Stimulated activated effector memory CD8-positive, alpha-beta T cell treated with anti-CD3 and anti-CD28 coated beads, Interleukin-12 subunit alpha, Interleukin-12 subunit beta, amount 100 ng/mL, for 72 hours (primary cell): ENCODE results near the gene EFHC2.
"Not testable (repeated sequence)": the region's sequence is repeated elsewhere in the genome, so short reads cannot be mapped to it uniquely, and the experiment has no call there.

Source experiments
- ATAC-seq: fragments of 150-1000 bp; cut with Tn5 transposase; 2 replicates; pipeline ENCODE4 v1.10.0; 2021
- DNase-seq, 2 donors: peaks; one replicate each; pipeline ENCODE4 v3.0.0; 2021 to 2022; ENCODE audit warnings: low spot score in 2 of 2
- H3K27ac Mint-ChIP-seq: one replicate; pipeline ENCODE4 v1.8.0; 2022; ENCODE audit warnings: mild to moderate bottlenecking, mixed read lengths
- H3K36me3 Mint-ChIP-seq: one replicate; pipeline ENCODE4 v1.8.0; 2022; ENCODE audit warnings: mild to moderate bottlenecking, mixed read lengths
- H3K4me1 Mint-ChIP-seq: one replicate; pipeline ENCODE4 v1.8.0; 2022; ENCODE audit warnings: mixed read lengths
- H3K4me3 Mint-ChIP-seq: one replicate; pipeline ENCODE4 v1.8.0; 2022; ENCODE audit warnings: mild to moderate bottlenecking, mixed read lengths
- H3K9me3 Mint-ChIP-seq: one replicate; pipeline ENCODE4 v1.8.0; 2022; ENCODE audit warnings: mixed read lengths

EFHC2 gene

DNA sequence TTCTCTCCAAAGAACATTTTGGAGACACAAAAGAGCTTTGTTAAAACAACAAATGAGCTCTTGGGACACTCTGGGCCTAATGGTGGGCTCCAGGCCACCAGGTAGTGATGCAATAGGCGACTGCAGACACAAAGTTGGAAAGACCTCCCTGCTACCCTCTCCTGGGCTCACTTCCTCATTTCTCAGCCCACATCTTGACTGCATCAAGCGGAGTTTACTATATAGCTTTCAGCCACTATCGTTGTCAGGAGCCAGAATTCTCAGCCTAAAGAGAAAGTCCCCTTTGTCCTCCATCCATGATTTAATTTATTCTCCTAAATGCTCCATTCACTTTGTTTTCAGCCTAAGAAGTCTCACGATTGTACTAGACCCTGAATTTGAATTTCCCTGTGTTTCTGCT, 114.9 kb downstream of the EFHC2 start:
- Mint-ChIP-seq H3K36me3 (no peaks in the 10 kb centered on the region), H3K9me3 (no peaks in the 10 kb centered on the region), H3K4me1 (no peaks in the 10 kb centered on the region), H3K4me3 (no peak overlapping the region), H3K27ac (no peak overlapping the region)
- no peak for DNase-seq
- ATAC-seq = no peak

DNA sequence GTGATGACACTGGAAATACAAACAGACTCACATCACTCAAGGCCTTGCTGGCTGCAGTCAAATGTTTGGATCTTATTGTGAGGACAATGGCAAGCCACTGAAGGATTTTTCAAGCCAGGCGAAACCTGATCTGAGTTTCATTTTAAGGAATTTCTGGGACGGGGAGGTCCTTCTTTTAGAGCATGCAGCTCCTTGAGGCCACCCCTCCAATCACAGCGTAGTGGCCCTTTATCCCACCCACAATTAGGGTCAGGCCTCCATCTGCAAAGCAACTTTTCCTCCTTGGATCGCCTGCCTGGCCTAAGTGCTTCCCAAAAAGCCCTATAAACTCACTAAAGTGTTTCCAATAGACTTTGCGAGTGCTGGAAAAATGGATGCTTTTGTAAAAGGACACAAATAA, 115.5 kb downstream of the EFHC2 start:
- DNase-seq (no peak), ATAC-seq (no peak)
- Mint-ChIP-seq H3K4me3 (no peak overlapping the region), H3K36me3 (no peaks in the 10 kb centered on the region), H3K27ac (no peak overlapping the region), H3K4me1 (no peaks in the 10 kb centered on the region), H3K9me3 (no peaks in the 10 kb centered on the region)

DNA sequence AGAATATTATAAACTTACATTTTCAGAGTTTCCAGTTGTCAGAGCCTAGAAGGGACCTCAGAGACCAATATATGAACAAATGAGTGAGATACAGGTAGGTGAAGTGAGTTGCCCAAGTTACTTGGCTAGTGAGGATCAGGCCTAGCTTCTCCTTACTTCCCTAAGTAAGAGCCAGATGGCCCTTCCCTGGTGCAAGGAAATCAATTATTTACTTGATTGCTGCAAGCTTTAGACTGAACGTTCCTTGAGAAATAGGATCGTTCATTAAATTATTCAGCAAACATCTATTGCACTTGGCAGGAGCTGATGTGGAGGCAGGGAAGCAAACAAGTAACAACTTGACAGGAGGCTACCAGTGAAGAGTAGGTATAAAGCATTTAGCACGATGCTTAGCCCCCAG, 117.8 kb downstream of the EFHC2 start:
- no peaks in the 10 kb centered on the region for H3K4me1 Mint-ChIP-seq
- no peaks in the 10 kb centered on the region for H3K36me3 Mint-ChIP-seq
- no peak for ATAC-seq
- H3K4me3 Mint-ChIP-seq = no peak overlapping the region
- no peak for DNase-seq
- no peaks in the 10 kb centered on the region for H3K9me3 Mint-ChIP-seq
- H3K27ac Mint-ChIP-seq = no peak overlapping the region

DNA sequence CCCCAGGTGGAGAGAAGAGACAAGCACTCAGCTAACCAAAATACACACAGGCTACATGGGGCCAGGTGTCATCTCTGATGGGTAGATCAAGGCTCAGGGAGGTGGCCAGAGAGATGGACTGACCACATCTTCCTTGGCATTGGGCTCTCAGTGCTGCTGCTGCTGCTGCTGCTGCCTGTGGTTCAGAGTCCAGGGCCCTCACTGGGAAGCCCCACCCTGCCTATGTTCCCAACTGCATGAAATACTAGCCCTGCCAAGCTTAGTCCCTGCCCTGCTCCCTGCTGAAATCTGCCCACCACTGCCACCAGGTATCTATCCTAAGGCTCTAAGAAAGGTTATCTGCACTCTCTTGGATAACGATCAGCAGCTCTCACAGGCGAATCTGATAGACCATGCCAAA, 118.7 kb downstream of the EFHC2 start:
- no peaks in the 10 kb centered on the region for H3K36me3 Mint-ChIP-seq
- ATAC-seq = no peak

DNA sequence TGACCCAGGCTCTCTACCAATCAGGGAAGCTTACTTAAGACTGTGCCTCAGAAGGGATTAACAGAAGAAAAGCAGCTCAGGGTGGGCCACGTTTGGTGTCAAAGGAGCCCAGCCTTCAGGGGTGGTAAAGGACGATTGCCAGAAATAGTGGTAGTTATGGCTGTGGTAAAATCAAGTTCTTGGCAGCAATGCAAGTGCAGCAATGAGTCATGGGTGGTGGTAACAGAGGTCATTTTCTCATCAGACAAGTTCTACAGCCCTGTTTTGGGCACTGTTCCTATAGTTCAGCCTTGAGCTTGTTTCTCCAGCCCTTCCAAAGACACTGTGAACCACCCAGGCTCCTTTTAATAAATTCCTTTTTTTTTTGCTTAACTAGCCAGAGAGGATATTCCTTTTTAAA, 120.3 kb downstream of the EFHC2 start:
- H3K27ac Mint-ChIP-seq = no peak overlapping the region
- H3K4me1 Mint-ChIP-seq = no peaks in the 10 kb centered on the region
- ATAC-seq = no peak
- no peak overlapping the region for H3K4me3 Mint-ChIP-seq
- no peaks in the 10 kb centered on the region for H3K36me3 Mint-ChIP-seq
- no peak for DNase-seq
- no peaks in the 10 kb centered on the region for H3K9me3 Mint-ChIP-seq

More for the DNA sequence above, 118.7 kb downstream of the EFHC2 start:
- no peak overlapping the region for H3K4me3 Mint-ChIP-seq
- no peaks in the 10 kb centered on the region for H3K4me1 Mint-ChIP-seq
- H3K27ac Mint-ChIP-seq = no peak overlapping the region
- no peak for DNase-seq
- no peaks in the 10 kb centered on the region for H3K9me3 Mint-ChIP-seq

DNA sequence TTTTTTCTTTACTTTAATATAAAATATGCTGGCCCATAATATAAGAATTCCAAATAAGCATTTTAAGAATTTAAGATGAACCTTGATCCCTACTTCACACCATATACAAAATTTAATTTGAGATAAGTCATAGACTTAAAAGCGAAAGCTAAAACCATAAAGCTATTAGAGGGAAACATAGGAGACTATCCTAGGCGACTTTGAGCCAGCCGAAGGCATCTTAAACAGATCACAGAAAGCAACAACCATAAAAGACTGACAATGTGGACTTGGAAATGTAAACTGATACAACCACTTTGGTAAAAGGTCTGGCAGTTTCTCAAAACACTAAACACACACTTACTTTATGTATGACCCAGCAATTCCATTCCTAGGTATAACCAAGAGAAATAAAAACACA, 125.0 kb downstream of the EFHC2 start:
- no peaks in the 10 kb centered on the region for H3K4me1 Mint-ChIP-seq
- H3K4me3 Mint-ChIP-seq = no peak overlapping the region
- no peak for DNase-seq
- H3K36me3 Mint-ChIP-seq = no peaks in the 10 kb centered on the region
- ATAC-seq = no peak
- H3K27ac Mint-ChIP-seq = no peak overlapping the region
- H3K9me3 Mint-ChIP-seq = no peaks in the 10 kb centered on the region

DNA sequence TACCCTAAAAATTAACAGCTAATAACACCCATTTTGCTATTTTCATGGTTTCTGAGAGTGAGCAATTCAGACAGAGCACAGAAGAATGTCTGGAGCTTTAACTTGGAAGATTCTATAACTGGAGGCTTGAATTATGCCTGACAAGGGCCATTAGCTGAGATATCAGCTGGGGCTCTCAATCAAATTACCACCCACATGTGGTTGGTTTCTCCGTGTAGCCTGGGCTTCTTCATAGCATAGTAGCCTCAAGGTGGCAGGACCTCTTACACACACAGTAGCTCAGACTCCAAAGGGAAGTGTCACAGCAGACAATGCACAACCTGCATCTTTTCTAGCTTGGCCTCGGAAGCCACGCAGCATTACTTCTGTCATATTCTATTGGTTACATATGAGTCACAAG, 127.3 kb downstream of the EFHC2 start:
- no peak for DNase-seq
- no peak for ATAC-seq
- H3K27ac Mint-ChIP-seq = no peak overlapping the region
- H3K9me3 Mint-ChIP-seq = no peaks in the 10 kb centered on the region
- no peaks in the 10 kb centered on the region for H3K36me3 Mint-ChIP-seq
- H3K4me3 Mint-ChIP-seq = no peak overlapping the region
- no peaks in the 10 kb centered on the region for H3K4me1 Mint-ChIP-seq

DNA sequence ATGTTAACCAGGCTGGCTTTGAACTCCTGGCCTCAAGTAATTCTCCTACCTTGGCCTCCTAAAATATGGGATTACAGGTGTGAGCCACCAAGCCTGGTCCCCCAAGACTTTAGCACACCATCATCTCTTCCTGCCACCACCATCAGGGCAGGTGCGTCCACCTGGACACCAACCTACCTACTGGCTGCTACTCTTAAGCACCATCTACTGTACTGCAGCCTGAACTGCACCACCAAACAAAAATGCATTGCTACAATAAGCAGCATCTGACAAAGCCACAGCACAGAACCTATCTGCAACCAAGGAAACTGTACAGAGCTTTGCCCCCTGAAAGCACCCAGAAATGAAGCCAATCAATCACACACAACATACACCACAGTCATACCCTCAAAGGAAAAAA, 139.7 kb downstream of the EFHC2 start:
- ATAC-seq = no peak
- Mint-ChIP-seq H3K4me3 (no peak overlapping the region), H3K36me3 (no peaks in the 10 kb centered on the region), H3K27ac (no peak overlapping the region), H3K4me1 (no peaks in the 10 kb centered on the region), H3K9me3 (no peaks in the 10 kb centered on the region)
- DNase-seq = no peak

DNA sequence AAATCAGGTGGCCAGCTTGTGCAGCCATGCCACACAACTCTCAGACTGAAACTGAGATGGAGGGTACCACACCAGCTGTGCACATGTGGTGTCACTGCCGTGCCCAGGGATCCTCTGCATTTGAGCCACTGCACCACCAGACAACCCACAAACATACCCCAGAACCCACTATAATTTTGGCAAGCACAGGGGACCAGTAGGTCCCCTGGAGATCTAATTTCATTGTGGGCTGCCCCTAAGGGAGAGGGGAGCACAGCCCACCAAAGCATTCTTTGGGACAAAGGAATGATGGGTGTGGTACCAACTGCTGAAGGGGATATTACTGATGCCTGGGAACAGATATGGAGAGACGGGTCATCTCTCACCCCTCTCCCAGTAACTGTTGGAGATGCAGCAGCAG, 140.9 kb downstream of the EFHC2 start:
- Mint-ChIP-seq H3K9me3 (no peaks in the 10 kb centered on the region), H3K27ac (no peak overlapping the region), H3K4me1 (no peaks in the 10 kb centered on the region), H3K4me3 (no peak overlapping the region), H3K36me3 (no peaks in the 10 kb centered on the region)
- no peak for DNase-seq
- no peak for ATAC-seq

DNA sequence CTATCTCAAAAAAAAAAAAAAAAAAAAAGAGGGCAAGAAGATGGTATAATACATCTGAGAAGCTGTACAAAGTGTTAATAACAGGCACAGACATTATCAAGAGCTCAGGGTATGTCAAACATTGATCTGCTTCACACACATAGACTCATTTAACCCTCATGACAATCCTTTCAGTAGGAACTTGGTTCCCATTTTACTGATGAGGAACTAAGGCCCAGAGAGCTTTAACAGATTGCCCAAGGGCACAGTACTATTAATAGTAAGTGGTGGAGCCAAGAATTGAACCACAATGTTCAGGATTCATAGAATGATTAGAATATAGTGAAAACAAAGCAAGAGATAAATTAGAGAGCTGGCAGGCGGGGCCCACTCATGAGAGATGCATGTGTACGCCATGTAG, 154.4 kb downstream of the EFHC2 start:
- ATAC-seq (no peak), DNase-seq (no peak)
- Mint-ChIP-seq H3K4me3 (no peak overlapping the region), H3K9me3 (no peaks in the 10 kb centered on the region), H3K27ac (no peak overlapping the region), H3K36me3 (no peaks in the 10 kb centered on the region), H3K4me1 (no peaks in the 10 kb centered on the region)

DNA sequence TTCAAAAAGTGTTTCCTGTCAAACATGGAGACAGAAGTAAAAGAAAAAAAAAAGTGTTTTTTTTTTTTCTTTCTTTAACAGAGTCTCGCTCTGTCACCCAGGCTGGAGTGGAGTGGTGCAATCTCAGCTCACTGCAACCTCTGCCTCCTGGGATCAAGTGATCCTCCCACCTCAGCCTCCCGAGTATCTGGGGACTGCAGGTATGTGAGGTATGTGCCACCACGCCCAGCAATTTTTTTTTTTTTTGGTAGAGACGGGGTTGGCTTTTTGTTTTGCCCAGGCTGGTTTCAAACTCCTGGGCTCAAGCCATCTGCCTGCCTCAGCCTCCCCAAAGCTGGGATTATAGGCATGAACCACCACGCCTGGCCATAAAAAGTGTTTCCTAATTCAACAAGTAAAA, 155.6 kb downstream of the EFHC2 start:
- H3K9me3 Mint-ChIP-seq, H3K4me3 Mint-ChIP-seq, H3K36me3 Mint-ChIP-seq, H3K4me1 Mint-ChIP-seq, H3K27ac Mint-ChIP-seq, ATAC-seq, DNase-seq: not testable (repeated sequence)

DNA sequence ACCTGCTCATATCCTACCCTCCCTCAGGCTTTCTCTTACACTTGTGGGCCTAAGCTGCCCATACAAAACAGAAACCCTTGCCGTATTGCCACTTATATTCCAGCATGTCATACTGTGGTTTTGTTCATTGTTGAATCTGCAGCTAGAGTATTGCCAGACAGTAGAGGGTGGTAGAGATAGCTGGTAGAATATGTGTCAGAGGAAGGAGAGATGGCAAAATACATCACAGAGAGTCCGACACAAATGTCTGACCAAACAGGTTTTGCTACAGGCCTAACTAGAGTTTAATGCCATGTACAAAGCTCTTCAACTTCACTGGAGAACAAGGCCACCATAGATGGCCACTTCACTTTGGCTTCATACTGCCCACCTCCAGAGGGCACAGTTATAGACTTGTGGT, 160.1 kb downstream of the EFHC2 start:
- H3K4me1 Mint-ChIP-seq = no peaks in the 10 kb centered on the region
- H3K27ac Mint-ChIP-seq = no peak overlapping the region
- ATAC-seq (no peak), DNase-seq (no peak)
- no peak overlapping the region for H3K4me3 Mint-ChIP-seq
- no peaks in the 10 kb centered on the region for H3K9me3 Mint-ChIP-seq
- no peaks in the 10 kb centered on the region for H3K36me3 Mint-ChIP-seq

DNA sequence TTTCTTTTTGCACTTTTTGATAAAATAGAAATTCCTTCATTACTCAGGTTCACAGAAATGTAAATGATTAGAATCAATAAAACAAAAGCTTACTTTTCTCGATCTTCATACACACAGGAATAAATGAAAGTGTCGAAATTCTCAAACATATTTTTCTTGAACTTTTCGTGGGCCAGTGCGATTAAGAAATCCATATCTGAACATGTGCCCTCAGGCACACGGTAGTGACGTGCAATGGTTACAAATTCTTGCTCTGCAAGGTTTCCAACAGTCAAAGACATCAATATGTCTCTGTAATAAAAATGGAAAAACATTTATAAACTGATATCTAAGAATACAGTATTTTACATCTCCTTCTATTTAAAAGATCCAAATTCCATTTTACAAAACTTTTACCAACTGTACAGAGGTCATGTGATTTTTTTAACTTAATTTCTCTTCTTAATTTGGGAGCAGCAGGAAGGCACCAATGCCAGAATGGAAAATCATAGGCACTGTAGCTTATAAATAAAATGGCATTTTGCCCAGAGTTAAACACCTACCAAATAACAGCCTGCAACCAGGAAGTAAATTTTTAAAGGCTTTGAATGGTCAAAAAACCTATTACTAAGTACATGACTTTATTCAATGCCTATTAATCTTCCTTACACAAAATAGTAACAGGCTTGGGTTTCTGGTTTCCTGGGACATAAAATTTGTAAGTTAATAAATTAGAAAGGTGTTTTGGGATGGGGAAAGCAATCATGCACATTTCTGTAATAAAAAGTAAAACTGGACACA, 165.0 kb downstream of the EFHC2 start:
- Mint-ChIP-seq H3K27ac (no peak overlapping the region), H3K36me3 (no peaks in the 10 kb centered on the region)
- no peak for ATAC-seq

DNA sequence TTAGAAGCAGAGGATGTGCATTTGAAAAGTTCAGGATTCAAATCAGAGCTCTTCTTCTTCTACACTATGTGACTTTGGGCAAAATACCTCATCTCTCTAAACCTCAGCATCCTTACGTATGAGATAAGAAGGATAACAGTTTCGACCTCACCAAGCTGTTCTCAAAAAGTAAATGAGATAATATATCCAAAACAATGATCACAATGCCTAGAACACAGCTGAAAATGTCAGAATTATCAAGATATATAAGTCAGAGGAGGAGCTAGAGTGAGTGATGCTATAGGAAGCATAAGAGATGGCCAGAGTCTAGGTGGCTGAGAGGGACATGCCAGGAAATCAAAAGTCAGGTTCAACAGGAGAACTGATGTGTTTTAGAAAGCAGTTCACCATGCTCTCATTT, 168.0 kb downstream of the EFHC2 start:
- peaks cover 6% of the 10 kb centered on the region for H3K9me3 Mint-ChIP-seq

More for the DNA sequence above, 165.0 kb downstream of the EFHC2 start:
- H3K4me3 Mint-ChIP-seq = no peak overlapping the region
- H3K4me1 Mint-ChIP-seq = no peaks in the 10 kb centered on the region
- H3K9me3 Mint-ChIP-seq = peaks cover 6% of the 10 kb centered on the region
- DNase-seq = no peak

DNA sequence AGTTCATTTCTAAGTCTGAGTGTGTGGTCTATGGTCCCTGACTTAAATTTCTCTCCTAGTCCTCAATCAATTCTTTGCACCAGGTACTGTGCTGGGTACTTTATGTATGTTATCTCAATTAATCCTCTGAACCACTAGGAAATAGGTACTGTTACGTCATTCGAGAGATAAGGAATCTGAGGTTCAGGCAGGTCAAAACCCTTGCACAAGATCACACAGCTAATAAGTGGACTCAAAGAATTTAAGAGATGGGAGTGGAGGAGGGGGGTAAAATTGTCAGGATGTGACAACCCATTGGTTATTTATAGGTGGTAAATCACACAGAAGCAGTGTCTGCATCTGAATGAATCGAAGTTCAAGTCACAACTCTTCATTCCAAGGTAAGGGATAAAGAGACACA, 169.4 kb downstream of the EFHC2 start:
- ATAC-seq (no peak), DNase-seq (no peak)
- no peak overlapping the region for H3K27ac Mint-ChIP-seq
- H3K4me1 Mint-ChIP-seq = no peaks in the 10 kb centered on the region
- H3K36me3 Mint-ChIP-seq = no peaks in the 10 kb centered on the region
- no peak overlapping the region for H3K4me3 Mint-ChIP-seq
- peaks cover 6% of the 10 kb centered on the region for H3K9me3 Mint-ChIP-seq

More for the DNA sequence above, 168.0 kb downstream of the EFHC2 start:
- no peaks in the 10 kb centered on the region for H3K4me1 Mint-ChIP-seq
- no peaks in the 10 kb centered on the region for H3K36me3 Mint-ChIP-seq
- no peak for ATAC-seq
- H3K27ac Mint-ChIP-seq = no peak overlapping the region
- H3K4me3 Mint-ChIP-seq = no peak overlapping the region
- DNase-seq = no peak

DNA sequence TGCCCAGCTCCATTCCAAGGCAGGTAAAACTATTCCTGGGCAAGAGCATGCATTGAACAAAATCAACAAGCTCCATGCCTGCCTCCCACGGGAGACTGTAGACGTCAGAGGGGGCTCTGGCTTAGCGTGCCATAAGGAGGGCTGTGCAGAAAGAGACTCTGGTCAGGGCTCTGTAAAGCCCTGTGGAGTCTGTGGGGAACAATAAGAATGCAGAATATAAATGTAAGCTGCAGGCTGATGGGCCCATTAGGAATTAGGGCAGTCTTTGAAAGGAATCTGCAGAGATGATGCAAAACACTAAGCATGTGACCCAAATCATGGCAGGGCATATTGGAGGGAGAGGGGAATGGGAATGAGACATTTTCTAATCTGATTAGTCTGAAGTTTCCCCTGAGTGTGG, 170.3 kb downstream of the EFHC2 start:
- H3K36me3 Mint-ChIP-seq = no peaks in the 10 kb centered on the region
- no peak overlapping the region for H3K27ac Mint-ChIP-seq
- H3K9me3 Mint-ChIP-seq = peaks cover 6% of the 10 kb centered on the region
- no peak overlapping the region for H3K4me3 Mint-ChIP-seq
- ATAC-seq = no peak
- no peaks in the 10 kb centered on the region for H3K4me1 Mint-ChIP-seq
- no peak for DNase-seq

DNA sequence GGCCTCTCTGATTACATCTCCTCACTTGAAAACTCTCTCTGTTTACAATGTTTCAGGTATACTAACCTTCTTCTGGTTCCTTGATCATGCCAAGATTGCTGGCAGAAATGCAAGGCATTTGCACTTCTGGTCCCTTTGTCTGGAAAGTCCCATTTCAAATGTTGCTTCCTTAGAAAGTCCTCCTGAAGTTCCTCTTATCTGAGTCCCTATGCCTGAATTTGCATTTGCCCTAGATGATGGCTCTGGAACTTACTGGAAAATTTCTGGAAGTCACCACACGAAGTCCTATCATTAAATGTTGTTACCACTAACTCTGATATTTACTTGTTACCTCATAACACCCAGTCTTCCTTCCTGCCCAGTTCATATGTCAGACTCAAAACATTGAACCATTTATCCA, 176.4 kb downstream of the EFHC2 start:
- Mint-ChIP-seq H3K27ac (no peak overlapping the region), H3K9me3 (no peaks in the 10 kb centered on the region), H3K4me3 (no peak overlapping the region), H3K4me1 (no peaks in the 10 kb centered on the region), H3K36me3 (no peaks in the 10 kb centered on the region)
- DNase-seq (no peak), ATAC-seq (no peak)
